Measurements from ENCODE around the gene CCDC102A. TPM values are rescaled to one million over a fixed set of nuclear protein-coding genes. Genes with fewer than 3 reads are reported as not detected.

Gene CCDC102A
- total and polyA plus RNA-seq, 2 donors (not counting 3 experiments of a cell fraction or from before 2014, with no cell fraction given): 7.8 to 12.2 TPM

DNA sequence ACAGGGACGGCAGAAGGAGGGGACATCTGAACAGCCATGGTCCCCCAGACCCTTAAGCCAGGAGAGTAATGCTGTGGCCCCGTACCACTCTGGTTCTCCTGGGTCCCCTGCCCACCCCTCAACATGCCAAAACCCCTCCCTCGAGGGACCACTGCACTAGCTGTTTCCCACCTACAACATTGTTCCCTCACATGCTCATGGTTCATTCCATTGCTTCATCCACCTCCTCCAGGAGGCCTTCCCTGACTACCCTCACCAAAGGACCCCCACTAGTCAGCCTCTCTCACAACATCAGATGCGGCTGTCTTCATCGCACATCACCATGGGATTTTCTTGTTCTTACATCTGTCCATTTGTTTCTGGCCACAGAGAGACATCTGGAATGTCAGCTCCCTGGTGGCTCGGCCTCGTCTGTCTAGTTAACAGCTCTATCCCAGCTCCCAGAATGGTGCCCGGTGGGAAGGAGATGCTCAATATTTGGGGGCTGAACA, 51.8 kb downstream of the CCDC102A start:
- H3K27ac ChIP-seq (ENCODE audit: insufficient read depth, low read depth, low read length): no peak overlapping the region
- H3K4me2 ChIP-seq (ENCODE audit: insufficient read depth, low read length): no peak overlapping the region
- H3K4me1 ChIP-seq (ENCODE audit: control insufficient read depth, extremely low read depth, insufficient read depth, low read length): peaks cover 9% of the 10 kb centered on the region
- dilution Hi-C loops (cut with MboI; ENCODE audit: extremely low pct_ligation_motif_present, low sequenced_read_pairs): no loop called here
- peaks cover 0 to 3% of the 10 kb centered on the region in 2 experiments for H3K27me3 ChIP-seq (ENCODE audit: control insufficient read depth in 2 of 2, insufficient read depth in 2 of 2, low read length in 2 of 2)
- no peak overlapping the region for H3K4me3 ChIP-seq (replicated peaks in 1 of 3; ENCODE audit: insufficient read depth in 1 of 3, low read depth in 1 of 3, low read length in 3 of 3)
- H4K20me1 ChIP-seq (replicated peaks; ENCODE audit: control insufficient read depth, extremely low read depth, insufficient read depth, low read length): no peaks in the 10 kb centered on the region
- peaks cover under 1% of the 10 kb centered on the region for H3K79me2 ChIP-seq (ENCODE audit: control insufficient read depth, insufficient read depth, low read length)
- ChIA-PET CTCF (interaction anchor here (1.1 to 5.3 kb wide), 3 partner anchors 33 to 53 kb away, joined by 3 to 27 read pairs (median 3); no protein-coding TSS in a partner anchor), POLR2A (interaction anchor here (1.3 kb wide), 1 partner anchor 37 kb away, joined by 3 read pairs; the partner anchor contains the start of genes CIAPIN1 and COQ9)
- intact Hi-C loops (cut with micrococcal nuclease): no loop called here
- H2AFZ ChIP-seq (ENCODE audit: low read depth, low read length): no peak overlapping the region
- no peaks in the 10 kb centered on the region for H3K36me3 ChIP-seq (ENCODE audit: control insufficient read depth in 2 of 2, extremely low read depth in 1 of 2, insufficient read depth in 2 of 2, low read length in 2 of 2)
- DNase-seq (ENCODE audit: low read depth, low spot score): no peak
- no peak for FAIRE-seq
- H3K9me1 ChIP-seq (replicated peaks; ENCODE audit: control insufficient read depth, extremely low read depth, insufficient read depth, low read length): no peaks in the 10 kb centered on the region
- no peak for TF ChIP-seq EZH2 (IDR thresholded peaks at IDR 0.05; ENCODE audit: borderline replicate concordance, low read depth, low read length, severe bottlenecking)
- no peak for TF ChIP-seq POLR2AphosphoS5 (IDR thresholded peaks at IDR 0.05; ENCODE audit: insufficient read depth, low read depth, low read length)
- no peak for TF ChIP-seq CTCF (IDR thresholded peaks at IDR 0.05; ENCODE audit: extremely low read depth in 1 of 2, insufficient read depth in 1 of 2, low read depth in 1 of 2, low read length in 2 of 2)
- no peak for TF ChIP-seq POLR2A (IDR thresholded peaks at IDR 0.05; ENCODE audit: low read depth, low read length)
- no peak for TF ChIP-seq JUN (IDR thresholded peaks at IDR 0.05; ENCODE audit: borderline replicate concordance, insufficient read depth, insufficient read length, low read depth)
- TF ChIP-seq FOS (IDR thresholded peaks at IDR 0.05; ENCODE audit: borderline replicate concordance, insufficient read depth, low read length): no peak
- no peak for TF ChIP-seq MYC (IDR thresholded peaks at IDR 0.05; ENCODE audit: low read depth, low read length)
- no peak for TF ChIP-seq GATA2 (IDR thresholded peaks at IDR 0.05; ENCODE audit: insufficient read depth, insufficient read length, low read depth, low read length)
- TF ChIP-seq, protein P1, sequence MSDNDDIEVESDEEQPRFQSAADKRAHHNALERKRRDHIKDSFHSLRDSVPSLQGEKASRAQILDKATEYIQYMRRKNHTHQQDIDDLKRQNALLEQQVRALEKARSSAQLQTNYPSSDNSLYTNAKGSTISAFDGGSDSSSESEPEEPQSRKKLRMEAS (IDR thresholded peaks at IDR 0.05; ENCODE audit: insufficient read depth, insufficient read length): no peak
- no TSS peak for BruUV-seq (replicated peaks)
- H3K9me3 ChIP-seq (replicated peaks; ENCODE audit: control insufficient read depth, insufficient read depth, low read length): no peaks in the 10 kb centered on the region
- no peak overlapping the region for H3K9ac ChIP-seq (replicated peaks; ENCODE audit: extremely low read depth, insufficient read depth, low read length)

Data from endothelial cell of umbilical vein (primary cell).